ENCODE data around the gene ZNF337. TPM values are rescaled to one million over a fixed set of nuclear protein-coding genes. Genes with fewer than 3 reads are reported as not detected.
A peak's percentile ranks its signal among the peaks of the same experiment; 100 is the strongest.
"Not testable (repeated sequence)": the region's sequence is repeated elsewhere in the genome, so short reads cannot be mapped to it uniquely, and the experiment has no call there.

Gene ZNF337
- total RNA-seq (2014; rRNA removed) = 12.5 and 13.1 TPM in 2 replicates
- 6.2 TPM for polyA plus RNA-seq (2012)

DNA sequence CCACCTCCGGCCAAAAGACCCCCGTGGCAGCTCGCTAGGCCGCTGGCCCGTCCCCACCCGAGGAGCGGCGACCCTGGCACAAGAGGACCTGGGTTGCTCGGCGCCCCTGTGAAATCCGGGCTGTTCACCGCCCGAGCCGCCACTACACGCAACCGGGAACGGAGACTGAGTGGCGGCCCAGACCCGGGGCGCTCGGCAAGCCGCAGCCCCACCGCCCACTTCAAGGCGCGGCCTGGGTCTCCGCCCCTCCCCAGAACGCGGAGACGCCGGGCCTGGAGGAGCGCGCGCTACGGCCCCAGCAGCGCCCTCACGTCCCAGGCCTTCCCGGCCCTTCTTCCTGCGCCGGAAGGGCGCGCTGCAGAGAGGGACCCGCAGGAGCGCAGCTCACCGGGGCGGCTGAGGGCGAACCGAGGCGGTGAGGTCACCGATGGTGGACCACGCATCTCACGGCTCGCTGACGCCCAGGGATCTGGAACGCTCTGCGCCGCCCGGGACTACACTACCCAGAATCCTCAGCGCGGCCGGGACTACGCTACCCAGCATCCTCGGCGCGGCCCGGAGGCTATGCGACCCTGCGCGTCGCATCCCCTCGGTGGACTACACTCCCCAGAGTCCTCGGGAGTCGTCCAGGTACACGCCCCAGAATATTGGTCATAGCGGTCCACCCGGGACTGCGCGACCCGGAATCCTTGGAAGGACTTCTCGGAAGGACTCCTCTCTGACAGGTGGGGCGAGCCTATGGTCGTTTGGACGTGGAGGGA, at the start of gene ZNF337:
Gene ZNF337 (minus strand): TSS at position 483 of the 761 bp plus-strand sequence. CDS start 10,436 bp downstream, outside the sequence.
- DNase-seq (ENCODE audit: low read depth) = peak; percentile 96

DNA sequence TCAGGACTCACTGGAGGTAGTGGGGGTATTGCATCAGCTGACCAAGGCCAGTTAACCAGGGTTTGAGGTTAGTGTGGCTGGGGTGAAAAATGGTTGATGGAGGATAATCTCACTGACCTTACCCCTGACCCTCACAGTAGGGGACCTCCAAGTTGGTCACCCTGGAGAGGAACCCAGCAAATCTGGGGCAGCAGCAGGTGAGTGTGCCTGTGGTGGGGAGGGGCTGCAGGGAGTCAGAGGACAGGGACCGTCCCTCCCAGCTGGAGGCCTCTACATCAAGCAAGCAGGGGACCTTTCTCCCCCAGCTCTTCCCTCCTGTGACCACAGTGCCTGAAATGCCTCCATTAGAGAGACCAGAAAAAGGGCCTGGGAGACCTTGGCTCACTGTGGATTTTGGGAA, 49.1 kb upstream of the ZNF337 start:
- DNase-seq (ENCODE audit: low read depth) = no peak

DNA sequence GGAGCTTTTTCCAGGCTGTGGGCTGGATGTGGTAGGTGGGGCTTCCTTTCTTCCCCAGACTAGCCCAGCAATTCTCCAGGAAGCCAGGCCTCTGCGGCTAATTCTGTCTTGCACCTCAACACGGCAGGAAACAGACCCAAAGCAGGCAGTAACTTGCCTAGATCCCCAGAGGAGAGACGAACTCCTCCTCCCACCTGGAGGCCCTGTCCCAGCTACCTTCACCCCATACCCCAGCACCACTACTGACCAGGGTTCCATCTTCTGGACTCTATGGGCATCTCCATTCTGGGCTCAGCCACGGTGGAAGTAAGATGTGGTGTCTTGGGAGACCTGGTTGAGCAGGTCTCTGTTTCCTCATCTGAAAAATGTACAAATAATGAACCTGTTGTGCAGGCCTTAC, 48.4 kb upstream of the ZNF337 start:
- DNase-seq (ENCODE audit: low read depth) = no peak

DNA sequence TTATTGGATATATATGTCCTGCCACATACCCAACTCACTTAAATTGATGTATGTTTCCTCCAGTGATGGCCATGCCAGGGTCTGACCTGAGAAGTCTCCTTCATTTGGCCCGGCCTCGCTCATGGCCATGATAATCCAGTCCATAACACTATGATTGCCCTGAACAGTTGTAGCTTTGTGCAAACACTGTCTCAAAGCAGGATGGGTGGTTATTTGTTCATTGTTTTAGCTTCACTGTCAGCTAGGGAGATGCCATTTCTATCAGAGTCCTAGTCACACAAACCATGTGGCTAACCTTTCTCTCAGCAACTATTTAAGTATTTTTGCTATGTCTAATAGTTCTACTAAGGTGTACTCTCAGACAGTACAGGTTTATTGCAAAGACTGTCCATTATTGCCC, 47.6 kb upstream of the ZNF337 start:
- no peak for DNase-seq (ENCODE audit: low read depth)

DNA sequence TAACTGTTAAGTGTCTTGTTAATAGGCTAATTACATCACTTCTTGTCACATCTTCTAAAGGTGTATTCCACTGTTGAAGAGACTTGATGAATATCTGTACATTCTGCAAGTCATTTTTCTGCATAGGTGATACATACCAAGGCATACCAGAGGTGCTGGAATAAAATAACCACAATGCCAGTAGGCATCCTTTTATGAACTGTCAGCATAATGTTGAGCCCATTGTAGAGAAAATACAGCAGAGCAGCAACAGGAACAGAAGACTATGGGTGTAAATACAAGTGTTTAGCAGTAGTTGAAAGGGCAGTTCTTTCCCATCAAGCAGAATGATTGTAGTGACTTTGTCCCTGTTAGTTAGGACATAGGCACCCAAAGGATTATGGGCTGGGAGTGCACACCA, 44.4 kb upstream of the ZNF337 start:
- no peak for DNase-seq (ENCODE audit: low read depth)

DNA sequence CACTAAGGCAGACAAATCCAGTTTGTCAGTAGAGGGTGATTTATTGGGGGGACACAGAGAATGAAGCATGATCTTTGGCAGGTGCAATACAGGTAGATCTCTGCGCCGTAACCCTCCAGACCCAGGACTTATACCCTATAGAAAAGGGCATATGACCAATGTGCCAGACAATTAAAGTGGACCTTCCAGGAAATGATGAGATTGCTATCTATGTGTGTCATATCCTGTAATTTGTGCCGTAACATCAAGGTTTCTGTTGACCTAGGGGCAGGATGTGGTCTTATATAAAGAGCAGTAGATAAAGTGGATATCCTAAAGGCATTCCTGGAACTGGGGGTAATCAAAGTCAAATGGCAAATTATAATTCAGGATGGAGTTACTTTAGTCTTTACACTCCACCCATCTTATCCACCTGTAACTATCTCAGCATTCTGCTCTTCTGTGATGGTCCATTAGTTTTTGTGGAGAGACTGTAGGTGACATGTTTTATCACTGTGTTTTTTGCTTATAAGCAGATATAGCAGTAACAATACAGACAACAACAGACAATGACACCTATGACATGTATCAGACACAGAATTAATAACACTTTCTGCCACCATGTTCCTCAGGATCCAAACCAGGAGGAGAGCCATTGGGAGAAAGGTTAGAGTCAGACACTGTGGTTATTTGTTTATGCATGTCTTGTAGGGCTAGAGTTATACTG, 43.1 kb upstream of the ZNF337 start:
- peak; percentile 27 for DNase-seq (ENCODE audit: low read depth)

DNA sequence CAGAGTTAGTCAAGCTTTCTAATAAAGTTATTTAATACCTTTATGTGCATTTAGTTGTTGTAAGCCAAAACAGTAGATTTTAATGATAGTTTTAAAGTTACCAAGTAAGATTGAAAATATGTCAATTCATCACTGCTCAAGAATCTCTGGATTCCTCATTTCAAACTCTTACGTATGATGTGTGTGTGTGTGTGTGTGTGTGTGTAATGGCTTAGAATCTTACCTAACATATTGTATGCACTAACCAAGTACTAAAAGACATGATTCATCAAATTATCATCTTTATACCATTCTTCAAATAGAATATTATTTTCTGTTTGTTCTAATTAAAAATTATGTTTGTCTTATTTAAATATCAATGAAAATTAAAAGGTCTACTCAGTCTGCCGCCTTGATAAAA, 41.5 kb upstream of the ZNF337 start:
- DNase-seq (ENCODE audit: low read depth) = peak; percentile 61

DNA sequence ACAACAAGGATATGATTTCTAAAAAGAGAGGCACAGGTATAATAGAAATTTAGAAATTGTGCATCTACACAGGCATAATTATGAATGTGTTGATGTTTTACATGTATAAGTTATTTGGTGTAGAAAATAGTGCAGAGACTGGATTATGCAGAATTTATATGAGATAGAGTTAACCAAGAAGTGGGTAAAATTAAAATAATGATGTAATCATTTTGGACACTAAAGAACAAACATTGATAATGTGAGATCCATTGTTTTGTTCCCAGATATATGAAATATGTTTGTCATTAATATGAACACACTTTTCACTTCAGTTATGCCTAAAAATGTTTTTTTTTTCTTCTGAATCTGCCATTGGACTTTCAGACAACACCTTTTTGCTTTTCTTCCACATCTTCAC, 37.2 kb upstream of the ZNF337 start:
- DNase-seq (ENCODE audit: low read depth) = no peak

DNA sequence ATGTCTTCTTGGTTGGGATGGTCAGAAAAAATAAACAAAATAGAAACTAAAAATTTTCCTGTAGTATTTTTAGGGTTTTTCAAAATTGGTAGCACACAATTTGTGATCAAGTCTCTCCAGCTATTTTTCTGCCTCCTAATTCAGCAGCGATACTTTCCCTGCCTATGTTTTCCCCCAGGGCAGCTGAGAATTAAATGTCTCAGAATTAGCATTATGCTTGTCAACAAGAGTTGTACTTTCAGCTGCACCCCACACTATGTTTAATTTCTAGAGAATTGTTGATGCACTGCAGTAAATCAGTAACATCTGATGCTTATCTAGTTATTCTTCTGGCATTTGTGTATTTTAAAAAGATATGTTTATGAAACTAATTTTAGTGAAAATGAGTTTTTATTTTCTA, 34.2 kb upstream of the ZNF337 start:
- no peak for DNase-seq (ENCODE audit: low read depth)

DNA sequence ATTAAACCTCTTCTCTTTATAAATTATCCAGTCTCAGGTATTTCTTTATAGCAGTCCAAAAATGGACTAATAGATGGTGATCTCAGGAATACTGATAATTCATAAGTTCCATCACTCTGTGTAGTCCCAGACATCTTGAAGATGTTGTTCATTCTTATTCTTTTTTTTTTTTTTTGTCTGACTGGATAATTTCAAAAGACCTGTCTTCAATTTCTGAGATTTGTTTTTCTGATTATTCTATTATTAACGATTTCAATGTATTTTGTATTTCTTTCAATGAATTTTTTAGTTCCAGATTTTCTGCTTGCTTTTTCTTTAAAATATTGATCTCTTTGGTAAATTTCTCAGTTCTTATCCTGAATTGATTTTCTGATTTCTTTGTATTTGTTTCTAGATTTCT, 29.7 kb upstream of the ZNF337 start:
- DNase-seq (ENCODE audit: low read depth) = no peak

DNA sequence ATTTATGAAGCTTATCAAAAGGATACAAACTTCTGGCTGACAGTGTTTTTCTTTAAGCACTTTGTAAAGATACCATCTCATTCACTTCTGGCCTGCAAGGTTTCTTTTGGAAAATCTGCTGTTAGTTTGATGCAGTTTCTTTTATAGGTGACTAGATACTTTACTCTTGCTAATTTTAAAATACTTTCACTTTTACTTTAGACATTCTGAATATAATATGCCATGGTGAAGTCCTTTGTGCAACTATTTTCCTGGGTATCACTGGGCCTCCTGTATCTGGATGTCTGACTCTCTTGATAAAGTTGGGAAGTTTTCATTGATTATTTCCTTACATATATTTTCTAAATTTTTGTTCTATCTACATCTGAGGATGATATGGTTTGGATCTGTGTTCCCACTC, 29.0 kb upstream of the ZNF337 start:
- DNase-seq (ENCODE audit: low read depth) = no peak

DNA sequence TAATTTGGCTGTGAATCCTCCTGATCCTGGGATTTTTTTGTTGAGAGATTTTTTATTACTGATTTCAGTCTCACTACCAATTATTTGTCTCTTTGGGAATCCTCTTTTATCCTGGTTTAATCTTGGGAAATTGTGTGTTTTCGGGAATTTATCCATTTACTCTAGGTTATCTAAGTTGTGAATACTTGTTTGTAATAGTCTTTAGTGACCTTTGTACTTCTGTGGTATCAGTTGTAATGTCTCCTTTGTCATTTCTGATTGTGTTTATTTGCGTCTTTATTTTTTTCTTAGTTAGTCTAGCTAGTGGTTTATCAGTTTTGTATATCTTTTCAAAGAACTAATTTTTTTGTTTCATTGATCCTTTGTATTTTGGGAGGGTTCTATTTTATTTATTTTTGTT, 27.3 kb upstream of the ZNF337 start:
- no peak for DNase-seq (ENCODE audit: low read depth)

DNA sequence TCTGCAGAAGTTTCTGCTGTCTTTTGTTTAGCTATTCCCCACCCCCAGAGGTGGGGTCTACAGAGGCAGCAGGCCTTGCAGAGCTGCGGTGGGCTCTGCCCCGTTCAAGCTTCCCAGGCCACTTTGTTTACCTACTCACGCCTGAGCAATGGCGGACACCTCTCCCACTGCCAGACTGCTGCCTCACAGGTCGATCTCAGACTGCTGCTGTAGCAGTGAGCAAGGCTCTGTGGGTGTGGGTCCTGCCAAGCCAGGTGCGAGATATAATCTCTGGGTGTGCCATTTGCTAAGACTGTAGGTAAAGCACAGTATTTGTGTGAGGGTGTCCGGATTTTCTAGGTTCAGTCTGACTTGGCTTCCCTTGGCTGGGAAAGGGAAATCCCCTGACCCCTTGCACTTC, 23.6 kb upstream of the ZNF337 start:
- no peak for DNase-seq (ENCODE audit: low read depth)

DNA sequence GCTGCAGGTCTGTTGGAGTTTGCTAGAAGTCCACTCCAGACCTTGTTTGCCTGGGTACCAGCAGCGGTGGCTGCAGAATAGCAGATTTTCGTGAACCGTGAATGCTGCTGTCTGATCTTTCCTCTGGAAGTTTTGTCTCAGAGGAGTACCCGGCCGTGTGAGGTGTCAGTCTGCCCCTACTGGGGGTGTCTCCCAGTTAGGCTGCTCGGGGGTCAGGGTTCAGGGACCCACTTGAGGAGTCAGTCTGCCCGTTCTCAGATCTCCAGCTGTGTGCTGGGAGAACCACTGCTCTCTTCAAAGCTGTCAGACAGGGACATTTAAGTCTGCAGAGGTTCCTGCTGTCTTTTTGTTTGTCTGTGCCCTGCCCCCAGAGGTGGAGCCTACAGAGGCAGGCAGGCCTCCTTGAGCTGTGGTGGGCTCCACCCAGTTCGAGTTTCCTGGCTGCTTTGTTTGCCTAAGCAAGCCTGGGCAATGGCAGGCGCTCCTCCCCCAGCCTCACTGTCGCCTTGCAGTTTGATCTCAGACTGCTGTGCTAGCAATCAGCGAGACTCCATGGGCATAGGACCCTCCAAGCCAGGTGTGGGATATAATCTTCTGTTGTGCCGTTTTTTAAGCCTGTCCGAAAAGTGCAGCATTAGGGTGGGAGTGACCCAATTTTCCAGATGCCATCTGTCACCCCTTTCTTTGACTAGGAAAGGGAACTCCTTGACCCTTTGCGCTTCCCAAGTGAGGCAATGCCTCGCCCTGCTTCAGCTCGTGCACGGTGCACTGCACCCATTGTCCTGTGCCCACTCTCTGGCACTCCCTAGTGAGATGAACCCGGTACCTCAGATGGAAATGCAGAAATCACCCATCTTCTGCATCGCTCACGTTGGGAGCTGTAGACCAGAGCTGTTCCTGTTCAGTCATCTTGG, 22.5 kb upstream of the ZNF337 start:
- not testable (repeated sequence) for DNase-seq (ENCODE audit: low read depth)

DNA sequence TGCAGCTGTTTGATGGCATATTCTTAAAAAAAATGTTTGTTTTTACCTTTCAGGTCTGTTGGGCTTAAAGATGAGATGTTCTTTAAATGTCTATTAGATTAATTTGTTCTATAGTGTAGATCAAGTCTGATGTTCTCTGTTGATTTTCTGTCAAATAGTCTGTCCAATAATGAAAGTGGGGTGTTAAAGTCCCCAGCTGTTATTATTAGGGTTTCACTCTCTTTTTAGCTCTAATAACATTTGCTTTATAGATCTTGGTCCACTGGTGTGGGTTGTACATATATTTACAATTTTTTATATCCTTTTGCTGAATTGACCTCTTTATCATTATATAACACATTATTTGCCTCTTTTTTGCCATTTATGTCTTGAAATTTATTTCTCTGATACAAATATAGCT, 11.0 kb upstream of the ZNF337 start:
- DNase-seq (ENCODE audit: low read depth) = no peak

DNA sequence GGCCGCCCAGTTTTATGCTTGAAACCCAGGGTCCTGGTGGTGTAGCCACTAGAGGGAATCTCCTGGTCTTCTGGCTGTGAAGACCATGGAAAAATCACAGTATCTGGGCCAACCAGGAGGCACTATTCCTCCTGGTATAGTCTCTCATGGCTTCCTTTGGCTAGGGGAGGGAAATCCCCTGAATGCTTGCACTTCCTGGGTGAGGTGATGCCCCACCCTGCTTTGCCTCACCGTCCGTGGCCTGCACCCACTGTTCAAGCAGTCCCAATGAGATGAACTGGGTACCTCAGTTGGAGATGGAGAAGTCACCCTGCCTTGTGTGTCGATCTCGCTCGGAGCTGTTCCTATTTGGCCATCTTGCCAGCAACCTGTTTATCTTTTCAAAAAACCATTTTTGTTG, 10.1 kb upstream of the ZNF337 start:
- DNase-seq (ENCODE audit: low read depth) = no peak

DNA sequence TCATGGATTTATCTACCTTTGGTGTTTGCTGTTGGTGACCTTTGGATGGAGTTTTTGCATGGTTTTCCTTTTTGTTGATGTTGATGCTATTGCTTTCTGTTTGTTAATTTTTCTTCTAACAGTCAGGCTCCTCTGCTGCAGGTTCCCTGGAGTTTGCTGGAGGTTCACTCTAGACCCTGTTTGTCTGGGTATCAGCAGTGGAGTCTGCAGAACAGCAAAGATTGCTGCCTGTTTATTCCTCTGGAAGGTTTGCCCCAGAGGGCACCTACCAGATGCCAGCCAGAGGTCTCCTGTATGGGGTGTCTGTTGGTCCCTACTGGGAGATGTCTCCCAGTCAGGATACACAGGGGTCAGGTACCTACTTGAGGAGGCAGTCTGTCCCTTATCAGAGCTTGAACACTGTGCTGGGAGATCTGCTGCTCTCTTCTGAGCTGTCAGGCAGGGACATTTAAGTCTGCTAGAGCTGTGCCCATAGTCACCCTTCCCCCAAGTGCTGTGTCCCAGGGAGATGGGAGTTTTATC, 9.2 kb upstream of the ZNF337 start:
- no peak for DNase-seq (ENCODE audit: low read depth)

DNA sequence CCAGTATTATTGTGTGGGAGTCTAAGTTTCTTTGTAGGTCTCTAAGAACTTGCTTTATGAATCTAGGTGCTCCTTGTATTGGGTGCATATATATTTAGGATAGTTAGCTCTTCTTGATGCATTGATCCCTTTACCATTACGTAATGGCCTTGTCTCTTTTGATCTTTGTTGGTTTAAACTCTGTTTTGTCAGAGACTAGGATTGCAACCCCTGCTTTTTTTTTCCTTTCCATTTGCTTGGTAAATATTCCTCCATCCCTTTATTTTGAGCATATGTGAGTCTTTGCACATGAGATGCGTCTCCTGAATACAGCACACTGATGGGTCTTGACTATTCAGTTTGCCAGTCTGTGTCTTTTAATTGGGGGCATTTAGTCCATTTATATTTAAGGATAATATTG, 7.7 kb upstream of the ZNF337 start:
- DNase-seq (ENCODE audit: low read depth) = not testable (repeated sequence)

DNA sequence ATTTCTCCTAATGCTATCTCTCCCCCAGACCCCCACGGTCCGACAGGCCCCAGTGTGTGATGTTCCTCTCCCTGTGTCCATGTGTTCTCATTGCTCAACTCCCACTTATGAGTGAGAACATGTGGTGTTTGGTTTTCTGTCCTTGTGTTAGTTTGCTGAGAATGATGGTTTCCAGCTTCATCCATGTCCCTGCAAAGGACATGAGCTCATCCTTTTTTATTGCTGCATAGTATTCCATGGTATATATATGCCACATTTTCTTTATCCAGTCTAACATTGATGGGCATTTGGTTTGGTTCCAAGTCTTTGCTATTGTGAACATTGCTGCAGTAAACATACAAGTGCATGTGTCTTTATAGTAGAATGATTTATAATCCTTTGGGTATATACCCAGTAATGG, 4.2 kb upstream of the ZNF337 start:
- DNase-seq (ENCODE audit: low read depth) = not testable (repeated sequence)

DNA sequence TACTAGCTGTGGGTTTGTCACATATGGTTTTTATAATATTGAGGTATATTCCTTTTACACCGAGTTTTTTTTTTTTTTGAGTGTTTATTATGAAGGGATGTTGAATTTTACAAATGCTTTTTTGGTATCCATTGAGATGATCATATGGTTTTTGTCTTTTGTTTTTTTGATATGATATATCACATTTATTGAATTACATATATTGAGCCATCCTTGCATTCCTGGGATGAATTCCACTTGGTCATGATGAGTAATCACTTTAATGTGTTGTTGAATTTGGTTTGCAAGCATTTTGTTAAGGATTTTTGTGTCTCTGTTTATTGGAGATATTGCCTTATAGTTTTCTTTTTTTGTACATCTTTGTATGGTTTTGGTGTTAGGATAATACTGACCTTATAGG, 3.3 kb upstream of the ZNF337 start:
- peak; percentile 42 for DNase-seq (ENCODE audit: low read depth)

DNA sequence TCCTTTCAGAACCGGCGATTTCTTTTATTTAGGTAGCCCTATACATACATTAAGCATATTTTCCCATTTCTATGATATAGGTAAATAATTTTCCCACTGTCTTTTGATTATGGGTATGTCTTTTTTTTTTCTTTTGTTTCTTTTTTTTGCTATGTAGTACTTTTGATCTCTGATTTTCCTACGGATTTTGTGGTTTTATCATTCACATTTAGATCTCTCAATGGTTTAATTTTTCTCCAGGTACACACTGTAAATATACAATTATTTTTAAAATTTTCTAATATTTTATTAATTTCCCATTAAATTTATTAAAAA, 436 bp upstream of the ZNF337 start:
- no peak for DNase-seq (ENCODE audit: low read depth)
